NCI-H1417 (cell line): ENCODE measurements around the gene ZNF560.

Experiments used
- DNase-seq, 3 experiments: peaks; one replicate each; lab custom pipeline; 2025; lab: John Stamatoyannopoulos, UW

ZNF560 gene

DNA sequence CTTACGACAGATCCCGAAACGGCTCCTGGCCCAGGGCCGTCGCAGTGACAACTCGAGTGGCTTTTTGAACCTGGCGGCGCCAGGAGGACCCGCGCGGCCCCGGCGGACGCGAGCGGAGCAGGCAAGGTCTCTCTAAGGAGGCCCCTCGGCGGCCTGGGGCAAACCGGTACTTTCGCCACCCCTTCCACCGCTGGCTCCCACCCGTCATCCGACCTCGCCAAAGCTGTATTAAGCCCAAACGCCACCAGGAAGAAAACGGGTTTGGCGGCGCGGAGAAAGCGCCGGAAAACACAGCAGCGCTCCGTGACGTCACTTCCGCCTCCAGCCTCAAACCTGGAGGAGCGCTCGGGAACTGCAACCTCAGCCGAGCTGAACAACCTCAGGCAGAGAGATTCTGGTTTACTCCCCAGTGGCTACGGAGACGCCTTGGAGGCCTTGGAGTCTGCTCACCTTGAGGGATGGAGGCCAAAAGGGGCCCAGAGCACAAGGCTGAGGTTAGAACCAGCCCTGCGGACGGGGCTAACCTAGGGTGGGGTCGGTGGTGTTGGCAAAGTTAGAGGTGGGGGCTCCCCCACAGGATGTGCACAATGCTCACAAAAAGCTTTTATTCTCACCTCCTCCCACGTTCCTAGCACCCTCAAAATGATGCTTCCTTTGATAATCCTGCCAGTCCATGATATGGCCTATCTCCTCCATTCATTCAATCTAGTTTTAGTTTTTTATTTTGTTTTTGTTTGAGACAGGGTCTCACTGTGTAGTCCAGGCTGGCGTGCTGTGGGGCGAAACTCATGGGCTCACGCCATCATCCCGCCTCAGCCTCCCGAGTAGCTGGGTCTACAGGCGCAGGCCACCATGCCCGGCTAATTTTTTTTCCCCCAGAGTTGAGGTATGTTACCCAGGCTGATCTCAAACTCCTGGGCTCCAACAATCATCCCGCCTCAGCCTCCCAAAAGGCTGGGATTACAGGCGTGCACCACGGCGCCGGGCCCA lies 62.8 kb downstream of the ZNF560 start, which contains the start of gene ZNF266:
TSS of gene ZNF266 (minus strand) at position 295 of the 990 bp plus-strand sequence. CDS start 15,484 bp downstream, outside the sequence.
- peak; percentile 77 to 95 (median 88) for DNase-seq

DNA sequence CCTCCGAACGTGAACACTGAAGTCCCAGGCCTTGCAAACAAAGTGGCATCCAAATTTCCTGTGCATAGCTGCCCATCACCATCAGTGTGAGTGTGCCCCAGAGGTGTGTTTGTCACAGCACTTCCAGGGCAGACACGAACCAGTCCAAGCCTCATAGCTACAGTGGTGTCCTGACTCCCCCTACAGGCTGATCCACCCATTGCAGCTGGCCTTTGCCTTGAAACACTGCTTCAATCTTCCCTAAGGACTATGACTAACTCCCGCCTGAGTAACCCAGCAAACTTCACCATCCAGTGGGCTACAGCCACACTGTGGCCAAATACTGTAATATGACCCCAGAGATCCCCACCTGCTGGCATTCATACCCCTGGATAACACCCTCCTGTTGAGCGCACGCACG lies 66.9 kb downstream of the ZNF560 start:
- DNase-seq: peak; percentile 3 to 38 (median 14)

DNA sequence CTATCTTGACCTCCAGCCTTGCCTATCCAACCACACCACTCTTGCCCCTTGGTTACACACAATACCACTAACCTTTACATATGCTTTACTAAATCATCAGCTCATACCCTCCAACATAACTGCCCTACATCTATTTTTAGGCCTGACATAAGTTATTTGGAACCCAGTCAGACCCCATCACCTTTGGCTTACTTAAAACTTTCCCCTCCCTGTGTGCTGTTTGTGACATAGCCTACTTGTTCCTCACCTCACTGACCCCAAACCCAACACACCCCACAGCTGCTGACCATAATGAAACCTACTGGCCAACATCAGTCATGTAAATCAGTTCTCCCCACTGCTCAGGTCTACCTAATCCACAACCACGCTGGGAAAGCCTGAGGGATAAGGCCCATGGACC lies 68.0 kb downstream of the ZNF560 start:
- no peak for DNase-seq

- no peak for DNase-seq
Measured at GRCh38 chr19:9427941-9428340, 70.5 kb downstream of the ZNF560 start.
